ENCODE data around the gene CD22. TPM values are rescaled to one million over a fixed set of nuclear protein-coding genes. Genes with fewer than 3 reads are reported as not detected.

Gene CD22
- polyA plus RNA-seq, 3 donors from 2014 or later: 0.93 to 2.2 TPM; not detected in 1

GRCh38 chr19:35313587-35313986, 15.4 kb upstream of the CD22 start:
- no peak overlapping the region for H3K27ac Mint-ChIP-seq
- no peaks in the 10 kb centered on the region for H3K36me3 Mint-ChIP-seq
- H3K4me3 Mint-ChIP-seq: no peak overlapping the region
- H3K4me1 Mint-ChIP-seq: peaks cover 0 to under 1% of the 10 kb centered on the region in 2 donors
- DNase-seq: no peak
- H3K9me3 Mint-ChIP-seq: no peaks in the 10 kb centered on the region
- peaks cover 3 to 7% (median 4%) of the 10 kb centered on the region in 3 donors for H3K27me3 Mint-ChIP-seq (ENCODE audit: low read depth in 3 of 3)

GRCh38 chr19:35314031-35314430, 15.0 kb upstream of the CD22 start:
- H3K4me3 Mint-ChIP-seq: no peak overlapping the region
- peaks cover under 1 to 6% (median 3%) of the 10 kb centered on the region in 3 donors for H3K27me3 Mint-ChIP-seq (ENCODE audit: low read depth in 3 of 3)
- H3K36me3 Mint-ChIP-seq: no peaks in the 10 kb centered on the region
- no peak for DNase-seq
- H3K27ac Mint-ChIP-seq: no peak overlapping the region
- no peaks in the 10 kb centered on the region for H3K9me3 Mint-ChIP-seq
- peaks cover 0 to 4% of the 10 kb centered on the region in 2 donors for H3K4me1 Mint-ChIP-seq

GRCh38 chr19:35314858-35315470, 14.0 kb upstream of the CD22 start:
- Mint-ChIP-seq H3K27ac (no peak overlapping the region), H3K27me3 (ENCODE audit: low read depth in 3 of 3) (peaks cover 0 to 4% (median 3%) of the 10 kb centered on the region in 3 donors), H3K4me3 (no peak overlapping the region), H3K4me1 (peaks cover 0 to 4% of the 10 kb centered on the region in 2 donors), H3K9me3 (no peaks in the 10 kb centered on the region), H3K36me3 (no peaks in the 10 kb centered on the region)
- no peak for DNase-seq

GRCh38 chr19:35315883-35316282, 13.1 kb upstream of the CD22 start:
- H3K27ac Mint-ChIP-seq: no peak overlapping the region
- no peak for DNase-seq
- peaks cover 0 to 7% of the 10 kb centered on the region in 2 donors for H3K4me1 Mint-ChIP-seq
- no peaks in the 10 kb centered on the region for H3K9me3 Mint-ChIP-seq
- H3K27me3 Mint-ChIP-seq (ENCODE audit: low read depth in 3 of 3): peaks cover 0 to 4% (median 0%) of the 10 kb centered on the region in 3 donors
- no peak overlapping the region for H3K4me3 Mint-ChIP-seq
- H3K36me3 Mint-ChIP-seq: no peaks in the 10 kb centered on the region

- peaks cover 0 to 7% of the 10 kb centered on the region in 2 donors for H3K4me1 Mint-ChIP-seq
- no peaks in the 10 kb centered on the region for H3K36me3 Mint-ChIP-seq
- H3K9me3 Mint-ChIP-seq: no peaks in the 10 kb centered on the region
- DNase-seq: no peak
- H3K27me3 Mint-ChIP-seq (ENCODE audit: low read depth in 3 of 3): peaks cover 0 to 4% (median under 1%) of the 10 kb centered on the region in 3 donors
- no peak overlapping the region for H3K27ac Mint-ChIP-seq
- no peak overlapping the region for H3K4me3 Mint-ChIP-seq
Measured at GRCh38 chr19:35316560-35316959, 12.4 kb upstream of the CD22 start.

GRCh38 chr19:35317464-35318043, 11.4 kb upstream of the CD22 start:
- peaks cover 0 to 7% of the 10 kb centered on the region in 2 donors for H3K4me1 Mint-ChIP-seq
- H3K27ac Mint-ChIP-seq: no peak overlapping the region
- H3K27me3 Mint-ChIP-seq (ENCODE audit: low read depth in 3 of 3): peaks cover 0 to 9% (median 2%) of the 10 kb centered on the region in 3 donors

GRCh38 chr19:35318679-35319448, 10.1 kb upstream of the CD22 start:
- no peaks in the 10 kb centered on the region for H3K9me3 Mint-ChIP-seq
- H3K4me3 Mint-ChIP-seq: no peak overlapping the region
- peak overlapping the region in 1 of 6 donors; percentile 52 for H3K27ac Mint-ChIP-seq
- H3K27me3 Mint-ChIP-seq (ENCODE audit: low read depth in 3 of 3): peaks cover 0 to 13% (median 2%) of the 10 kb centered on the region in 3 donors
- peaks cover 0 to 3% (median 0%) of the 10 kb centered on the region in 3 donors for H3K36me3 Mint-ChIP-seq
- peaks cover 0 to 7% of the 10 kb centered on the region in 2 donors for H3K4me1 Mint-ChIP-seq
- no peak for DNase-seq

More at GRCh38 chr19:35317464-35318043, 11.4 kb upstream of the CD22 start:
- Mint-ChIP-seq H3K9me3 (no peaks in the 10 kb centered on the region), H3K4me3 (no peak overlapping the region), H3K36me3 (peaks cover 0 to 3% (median 0%) of the 10 kb centered on the region in 3 donors)
- no peak for DNase-seq

GRCh38 chr19:35320065-35320713, 8.8 kb upstream of the CD22 start:
- H3K4me3 Mint-ChIP-seq: no peak overlapping the region
- no peak overlapping the region for H3K27ac Mint-ChIP-seq
- H3K36me3 Mint-ChIP-seq: peaks cover 0 to 3% (median 0%) of the 10 kb centered on the region in 3 donors
- DNase-seq: no peak
- H3K4me1 Mint-ChIP-seq: peaks cover 0 to 7% of the 10 kb centered on the region in 2 donors
- peaks cover 2 to 13% (median 3%) of the 10 kb centered on the region in 3 donors for H3K27me3 Mint-ChIP-seq (ENCODE audit: low read depth in 3 of 3)
- H3K9me3 Mint-ChIP-seq: no peaks in the 10 kb centered on the region

GRCh38 chr19:35321291-35321690, 7.7 kb upstream of the CD22 start:
- Mint-ChIP-seq H3K27ac (no peak overlapping the region), H3K36me3 (peaks cover 0 to 3% (median 0%) of the 10 kb centered on the region in 3 donors), H3K4me3 (no peak overlapping the region), H3K27me3 (ENCODE audit: low read depth in 3 of 3) (peaks cover 2 to 10% (median 8%) of the 10 kb centered on the region in 3 donors), H3K9me3 (no peaks in the 10 kb centered on the region), H3K4me1 (peaks cover 0 to 7% of the 10 kb centered on the region in 2 donors)
- no peak for DNase-seq

GRCh38 chr19:35322014-35322413, 7.0 kb upstream of the CD22 start:
- no peaks in the 10 kb centered on the region for H3K9me3 Mint-ChIP-seq
- DNase-seq: no peak
- H3K36me3 Mint-ChIP-seq: peaks cover 0 to 3% (median 0%) of the 10 kb centered on the region in 3 donors
- no peak overlapping the region for H3K4me3 Mint-ChIP-seq
- no peak overlapping the region for H3K27ac Mint-ChIP-seq
- peaks cover 0 to 7% of the 10 kb centered on the region in 2 donors for H3K4me1 Mint-ChIP-seq
- peaks cover 2 to 12% (median 8%) of the 10 kb centered on the region in 3 donors for H3K27me3 Mint-ChIP-seq (ENCODE audit: low read depth in 3 of 3)

GRCh38 chr19:35327642-35328041, 1.3 kb upstream of the CD22 start:
- Mint-ChIP-seq H3K27ac (no peak overlapping the region), H3K36me3 (no peaks in the 10 kb centered on the region), H3K4me3 (no peak overlapping the region), H3K27me3 (ENCODE audit: low read depth in 3 of 3) (peaks cover 11 to 13% (median 12%) of the 10 kb centered on the region in 3 donors), H3K9me3 (no peaks in the 10 kb centered on the region), H3K4me1 (no peaks in the 10 kb centered on the region)
- DNase-seq: no peak

- Mint-ChIP-seq H3K9me3 (no peaks in the 10 kb centered on the region), H3K4me3 (no peak overlapping the region), H3K27me3 (ENCODE audit: low read depth in 3 of 3) (peaks cover 10 to 14% (median 13%) of the 10 kb centered on the region in 3 donors), H3K4me1 (no peaks in the 10 kb centered on the region), H3K27ac (no peak overlapping the region), H3K36me3 (no peaks in the 10 kb centered on the region)
- no peak for DNase-seq
Measured at GRCh38 chr19:35329323-35329722, 336 bp downstream of the CD22 start.

- Mint-ChIP-seq H3K27ac (no peak overlapping the region), H3K4me1 (no peaks in the 10 kb centered on the region), H3K9me3 (no peaks in the 10 kb centered on the region), H3K36me3 (no peaks in the 10 kb centered on the region), H3K27me3 (ENCODE audit: low read depth in 3 of 3) (peaks cover 12 to 14% (median 13%) of the 10 kb centered on the region in 3 donors), H3K4me3 (no peak overlapping the region)
- DNase-seq: no peak
Measured at GRCh38 chr19:35330475-35330874, 1.5 kb downstream of the CD22 start.

Measured in immature natural killer cell (primary cell).